Breast epithelium (tissue), 3 donors: ENCODE data around the gene DNM3.

Source experiments
- CTCF ChIP-seq, 3 donors: fragments of 450-650 bp; IDR thresholded peaks; one replicate each; pipeline ENCODE4 v1.5.1; 2016 to 2017; ENCODE audit warnings: antibody characterized with exemption in 3 of 3, mild to moderate bottlenecking in 3 of 3, moderate library complexity in 3 of 3
- POLR2A ChIP-seq: fragments of 450-650 bp; IDR thresholded peaks from one replicate; pipeline ENCODE4 v1.6.1; 2016; ENCODE audit warnings: antibody characterized with exemption, mild to moderate bottlenecking, moderate library complexity
- POLR2AphosphoS5 ChIP-seq, 3 donors: sonication (generic); formaldehyde crosslinking; IDR thresholded peaks; one replicate each; pipeline ENCODE4 v1.6.1; 2017; ENCODE audit warnings: antibody characterized with exemption in 3 of 3

DNA sequence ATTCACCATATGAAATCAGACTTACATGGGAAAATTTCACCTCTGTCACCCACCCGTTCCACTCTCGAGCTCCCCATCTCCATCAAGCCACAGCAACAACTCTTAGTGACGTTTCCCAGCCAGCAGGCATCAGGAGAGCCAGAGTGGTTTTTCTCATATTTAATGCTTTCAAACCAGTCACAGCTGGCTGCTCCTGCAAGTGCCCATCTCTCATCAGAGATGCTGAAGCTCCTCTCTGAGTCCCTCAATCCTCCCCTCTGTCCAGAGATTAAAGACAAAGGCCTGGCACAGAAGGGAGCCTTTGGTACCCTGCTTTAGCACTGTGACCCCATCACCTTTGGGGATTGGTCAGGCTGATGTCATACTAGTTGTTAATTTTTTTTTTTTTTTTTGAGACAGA is 277.3 kb downstream of the DNM3 start:
- no peak for TF ChIP-seq CTCF (IDR thresholded peaks at IDR 0.05)
- TF ChIP-seq POLR2A, result no peak
- no peak for TF ChIP-seq POLR2AphosphoS5 (IDR thresholded peaks at IDR 0.05)
